Measurements from ENCODE around the gene TRPV2.
"Not testable (repeated sequence)": the region's sequence is repeated elsewhere in the genome, so short reads cannot be mapped to it uniquely, and the experiment has no call there.

TRPV2 gene, protein sequence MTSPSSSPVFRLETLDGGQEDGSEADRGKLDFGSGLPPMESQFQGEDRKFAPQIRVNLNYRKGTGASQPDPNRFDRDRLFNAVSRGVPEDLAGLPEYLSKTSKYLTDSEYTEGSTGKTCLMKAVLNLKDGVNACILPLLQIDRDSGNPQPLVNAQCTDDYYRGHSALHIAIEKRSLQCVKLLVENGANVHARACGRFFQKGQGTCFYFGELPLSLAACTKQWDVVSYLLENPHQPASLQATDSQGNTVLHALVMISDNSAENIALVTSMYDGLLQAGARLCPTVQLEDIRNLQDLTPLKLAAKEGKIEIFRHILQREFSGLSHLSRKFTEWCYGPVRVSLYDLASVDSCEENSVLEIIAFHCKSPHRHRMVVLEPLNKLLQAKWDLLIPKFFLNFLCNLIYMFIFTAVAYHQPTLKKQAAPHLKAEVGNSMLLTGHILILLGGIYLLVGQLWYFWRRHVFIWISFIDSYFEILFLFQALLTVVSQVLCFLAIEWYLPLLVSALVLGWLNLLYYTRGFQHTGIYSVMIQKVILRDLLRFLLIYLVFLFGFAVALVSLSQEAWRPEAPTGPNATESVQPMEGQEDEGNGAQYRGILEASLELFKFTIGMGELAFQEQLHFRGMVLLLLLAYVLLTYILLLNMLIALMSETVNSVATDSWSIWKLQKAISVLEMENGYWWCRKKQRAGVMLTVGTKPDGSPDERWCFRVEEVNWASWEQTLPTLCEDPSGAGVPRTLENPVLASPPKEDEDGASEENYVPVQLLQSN

DNA sequence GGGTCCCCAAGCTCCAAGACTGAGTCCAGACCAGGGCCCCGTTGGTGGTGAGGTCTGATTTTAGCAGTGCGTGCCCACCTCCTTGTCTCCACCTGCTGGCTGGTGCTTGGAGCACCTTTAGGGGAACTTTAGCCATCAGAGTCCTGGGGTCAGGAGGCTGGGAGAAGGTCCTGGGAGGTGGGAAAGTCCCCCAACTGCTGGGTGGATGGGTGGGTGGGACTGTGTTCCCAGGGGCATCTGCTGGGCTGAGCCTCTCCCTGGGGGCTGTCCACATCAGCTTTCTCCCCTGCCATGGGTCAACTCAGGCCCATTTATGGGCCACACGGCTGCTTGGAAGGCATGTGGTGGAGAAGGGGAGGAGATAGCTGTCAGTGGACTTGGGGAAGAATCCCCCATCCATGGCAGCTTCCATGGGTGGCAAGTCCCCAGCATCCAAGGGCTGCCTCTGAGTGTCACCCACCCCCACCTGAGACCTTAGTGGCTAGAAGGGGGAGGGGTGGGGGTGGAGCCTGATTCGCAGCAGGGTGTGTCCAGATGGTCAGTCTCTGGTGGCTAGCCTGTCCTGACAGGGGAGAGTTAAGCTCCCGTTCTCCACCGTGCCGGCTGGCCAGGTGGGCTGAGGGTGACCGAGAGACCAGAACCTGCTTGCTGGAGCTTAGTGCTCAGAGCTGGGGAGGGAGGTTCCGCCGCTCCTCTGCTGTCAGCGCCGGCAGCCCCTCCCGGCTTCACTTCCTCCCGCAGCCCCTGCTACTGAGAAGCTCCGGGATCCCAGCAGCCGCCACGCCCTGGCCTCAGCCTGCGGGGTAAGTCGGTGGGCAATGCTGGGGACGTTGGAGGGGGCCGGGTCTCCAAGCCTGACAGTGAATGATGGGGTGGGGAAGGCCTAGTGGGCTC, at the start of gene TRPV2:
TSS of gene TRPV2 (plus strand) at position 541 of the 894 bp plus-strand sequence. CDS start 2,098 bp downstream, outside the sequence.
- no peak for DNase-seq

DNA sequence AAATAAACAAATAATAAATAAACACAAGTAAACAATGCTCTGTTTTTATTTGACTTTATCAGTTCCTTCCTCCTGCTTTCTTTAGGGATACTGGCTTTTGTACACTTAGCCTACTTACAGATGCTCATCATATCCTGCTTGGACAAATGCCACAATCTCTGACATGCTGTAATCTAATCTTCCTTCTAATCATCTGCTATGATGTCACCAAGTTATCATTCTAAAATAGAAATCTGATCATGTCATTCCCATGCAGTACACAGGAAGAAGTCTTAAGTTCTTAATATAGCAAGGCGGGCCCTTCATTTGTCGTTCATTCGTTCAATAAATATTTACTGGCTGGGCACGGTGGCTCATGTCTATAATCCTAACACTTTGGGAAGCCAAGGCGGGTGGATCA, 43.6 kb upstream of the TRPV2 start:
- no peak for DNase-seq

DNA sequence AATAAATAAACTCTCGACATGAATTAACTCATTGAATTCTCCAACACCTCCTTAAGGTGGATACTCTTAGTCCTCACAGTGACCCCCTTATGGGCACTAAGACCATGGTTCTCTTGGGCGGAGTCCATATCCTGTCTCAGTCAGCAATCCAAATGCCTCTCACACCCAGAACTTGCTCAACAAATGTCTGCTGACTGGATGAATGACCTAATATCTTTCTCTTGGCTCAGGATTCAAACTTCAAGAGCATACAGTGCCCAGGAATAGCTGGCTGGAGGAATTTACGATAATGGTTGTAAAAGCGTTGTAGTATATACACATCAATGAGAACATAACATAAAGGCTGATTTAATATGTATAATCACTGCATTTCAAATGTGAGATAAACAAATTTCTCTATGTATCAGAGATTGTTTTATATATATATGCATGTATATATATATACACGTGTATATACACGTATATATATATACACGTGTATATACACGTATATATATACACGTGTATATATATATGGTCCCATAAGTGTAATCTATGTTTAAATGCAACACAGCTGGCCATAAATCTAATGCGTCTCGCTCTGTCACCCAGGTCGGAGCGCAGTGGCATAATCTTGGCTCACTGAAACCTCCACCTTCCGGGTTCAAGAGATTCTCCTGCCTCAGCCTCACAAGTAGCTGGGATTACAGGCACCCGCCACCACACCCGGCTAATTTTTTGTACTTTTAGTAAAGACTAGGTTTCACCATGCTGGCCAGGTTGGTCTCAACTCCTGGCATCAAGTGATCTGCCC, 41.0 kb upstream of the TRPV2 start:
- DNase-seq, result no peak

DNA sequence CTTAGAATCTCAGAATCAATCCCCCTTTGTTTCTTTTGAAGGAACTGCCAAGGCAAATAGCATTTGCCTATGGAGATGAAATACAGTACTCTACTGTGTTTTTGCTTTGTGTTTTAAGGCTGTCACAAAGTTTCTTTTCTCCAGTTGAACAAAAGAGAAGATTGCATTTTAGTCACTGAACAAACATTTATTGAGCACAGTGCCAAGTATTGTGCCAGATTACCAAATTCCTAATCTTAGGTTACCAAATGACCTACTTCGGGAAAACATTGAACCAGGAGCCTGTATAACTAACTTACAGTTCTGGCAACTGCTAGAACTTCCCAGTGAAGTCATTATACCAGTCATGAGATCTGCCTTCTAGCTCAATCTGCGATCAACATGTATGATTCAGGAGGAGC, 37.4 kb upstream of the TRPV2 start:
- no peak for DNase-seq

DNA sequence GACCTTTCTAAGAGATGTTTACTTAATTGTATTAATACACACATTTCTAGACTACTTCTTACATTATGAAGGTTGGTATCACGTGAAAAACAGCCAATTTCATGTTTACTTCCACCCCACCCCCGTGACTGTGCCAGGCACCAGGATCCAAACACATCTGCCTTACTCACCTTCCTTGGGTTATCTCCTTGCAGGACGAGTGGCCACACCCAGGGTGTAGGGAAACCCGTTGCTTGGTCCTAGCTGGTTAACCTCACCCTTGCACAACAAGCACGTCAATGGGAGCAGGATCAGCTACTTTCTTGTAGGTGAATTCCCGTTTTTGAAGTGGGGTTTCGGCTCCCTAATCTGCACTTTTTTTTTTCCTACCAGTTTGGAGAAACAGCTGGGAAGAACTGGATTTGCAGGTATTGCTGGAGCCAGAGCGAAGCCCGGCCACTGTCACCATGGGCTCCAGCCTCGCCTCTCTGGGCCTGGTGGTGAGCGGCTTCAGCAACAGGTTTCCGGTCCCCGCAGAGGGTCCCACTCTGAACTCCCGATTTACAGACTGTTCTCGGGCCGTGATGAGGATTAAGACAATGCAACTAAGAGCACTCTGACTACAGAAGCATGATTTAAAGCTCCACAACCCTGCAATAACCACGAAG, 36.6 kb upstream of the TRPV2 start:
- DNase-seq, result no peak

DNA sequence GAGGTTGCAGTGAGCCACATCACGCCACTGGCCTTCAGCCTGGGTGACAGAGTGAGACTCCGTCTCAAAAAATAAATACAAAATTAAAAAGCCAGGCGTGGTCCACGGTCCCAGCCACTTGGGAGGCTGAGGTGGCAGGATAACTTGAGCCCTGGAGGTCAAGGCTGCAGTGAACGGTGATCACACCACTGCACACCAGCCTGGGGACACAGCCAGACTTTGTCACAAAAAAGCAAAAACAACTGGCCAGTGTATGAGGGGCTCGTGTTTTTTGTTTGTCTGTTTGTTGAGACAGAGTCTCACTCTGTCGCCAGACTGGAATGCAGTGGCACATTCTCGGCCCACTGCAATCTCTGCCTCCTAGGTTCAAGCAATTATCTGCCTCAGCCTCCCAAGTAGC, 35.7 kb upstream of the TRPV2 start:
- DNase-seq, result no peak

DNA sequence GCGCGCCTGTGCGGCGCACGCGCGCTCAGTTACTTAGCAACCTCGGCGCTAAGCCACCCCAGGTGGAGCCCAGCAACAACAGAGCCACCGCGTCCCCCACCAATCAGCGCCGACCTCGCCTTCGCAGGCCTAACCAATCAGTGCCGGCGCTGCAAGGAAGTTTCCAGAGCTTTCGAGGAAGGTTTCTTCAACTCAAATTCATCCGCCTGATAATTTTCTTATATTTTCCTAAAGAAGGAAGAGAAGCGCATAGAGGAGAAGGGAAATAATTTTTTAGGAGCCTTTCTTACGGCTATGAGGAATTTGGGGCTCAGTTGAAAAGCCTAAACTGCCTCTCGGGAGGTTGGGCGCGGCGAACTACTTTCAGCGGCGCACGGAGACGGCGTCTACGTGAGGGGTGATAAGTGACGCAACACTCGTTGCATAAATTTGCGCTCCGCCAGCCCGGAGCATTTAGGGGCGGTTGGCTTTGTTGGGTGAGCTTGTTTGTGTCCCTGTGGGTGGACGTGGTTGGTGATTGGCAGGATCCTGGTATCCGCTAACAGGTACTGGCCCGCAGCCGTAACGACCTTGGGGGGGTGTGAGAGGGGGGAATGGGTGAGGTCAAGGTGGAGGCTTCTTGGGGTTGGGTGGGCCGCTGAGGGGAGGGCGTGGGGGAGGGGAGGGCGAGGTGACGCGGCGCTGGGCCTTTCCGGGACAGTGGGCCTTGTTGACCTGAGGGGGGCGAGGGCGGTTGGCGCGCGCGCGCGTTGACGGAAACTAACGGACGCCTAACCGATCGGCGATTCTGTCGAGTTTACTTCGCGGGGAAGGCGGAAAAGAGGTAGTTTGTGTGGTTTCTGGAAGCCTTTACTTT, 34.5 kb upstream of the TRPV2 start, which contains the start of gene UBB:
TSS of gene UBB (plus strand) at position 452 of the 856 bp plus-strand sequence. CDS start 817 bp downstream, outside the sequence.
- peak; percentile 97 for DNase-seq

DNA sequence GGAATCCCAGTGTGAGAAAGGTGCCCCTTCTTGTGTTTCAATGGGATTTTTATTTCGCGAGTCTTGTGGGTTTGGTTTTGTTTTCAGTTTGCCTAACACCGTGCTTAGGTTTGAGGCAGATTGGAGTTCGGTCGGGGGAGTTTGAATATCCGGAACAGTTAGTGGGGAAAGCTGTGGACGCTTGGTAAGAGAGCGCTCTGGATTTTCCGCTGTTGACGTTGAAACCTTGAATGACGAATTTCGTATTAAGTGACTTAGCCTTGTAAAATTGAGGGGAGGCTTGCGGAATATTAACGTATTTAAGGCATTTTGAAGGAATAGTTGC, 33.9 kb upstream of the TRPV2 start:
- DNase-seq, result no peak

DNA sequence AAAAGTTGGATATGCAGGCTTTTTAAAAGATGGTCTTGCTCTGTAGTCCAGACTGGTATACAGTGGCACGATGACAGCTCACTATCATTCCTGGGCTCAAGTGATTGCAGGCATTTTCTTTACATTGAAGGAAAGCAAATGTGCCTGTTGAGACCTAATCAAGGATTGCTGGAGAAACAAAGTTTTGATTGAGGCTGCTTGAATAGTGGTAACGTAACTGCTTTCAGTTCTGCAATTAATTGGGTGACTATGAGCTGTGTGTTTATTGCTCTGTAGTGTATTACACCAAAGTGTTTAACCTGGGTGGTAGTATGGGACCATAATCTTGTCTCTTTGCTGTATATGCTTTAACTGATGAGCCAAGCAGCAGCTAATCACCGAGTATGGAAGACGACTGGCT, 32.2 kb upstream of the TRPV2 start:
- DNase-seq, result no peak

DNA sequence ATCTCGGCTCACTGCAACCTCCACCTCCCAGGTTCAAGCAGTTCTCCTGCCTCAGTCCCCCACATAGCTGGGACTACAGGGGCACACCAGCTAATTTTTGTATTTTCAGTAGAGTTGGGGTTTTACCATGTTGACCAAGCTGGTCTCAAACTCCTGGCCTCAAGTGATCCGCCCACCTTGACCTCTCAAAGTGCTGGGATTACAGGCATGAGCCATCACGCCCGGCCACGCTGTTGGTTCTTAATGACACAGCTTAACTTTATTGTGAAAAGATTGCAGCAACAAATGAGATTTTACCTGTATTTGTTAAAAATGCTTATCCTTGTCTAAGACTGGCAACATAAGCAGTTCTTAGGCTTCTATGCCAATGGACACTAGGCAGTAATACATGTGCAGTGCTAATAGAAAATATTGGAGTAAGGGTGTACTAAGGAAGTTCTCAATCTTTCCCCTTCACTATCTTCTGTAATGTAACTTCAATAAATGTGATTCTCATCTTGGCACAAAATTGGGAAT, 31.5 kb upstream of the TRPV2 start:
- no peak for DNase-seq

DNA sequence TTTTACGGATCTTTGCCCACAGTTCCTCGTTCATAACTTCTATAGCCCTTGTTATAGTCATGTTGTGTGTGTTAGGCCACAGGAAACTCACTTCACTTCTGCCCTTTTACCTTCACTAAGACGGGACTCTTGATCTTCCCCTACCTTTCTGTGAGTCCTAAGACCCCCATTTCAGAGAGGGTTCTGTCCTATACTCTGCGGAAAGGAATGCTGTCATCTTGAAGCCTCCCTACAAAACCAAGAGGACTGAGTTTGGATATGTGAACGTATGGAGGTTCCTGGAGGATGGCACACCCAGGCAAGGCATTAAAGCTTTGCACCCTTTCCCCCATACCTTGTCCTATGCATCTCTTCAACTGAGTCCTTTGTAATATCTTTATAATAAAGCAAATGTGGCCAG, 30.8 kb upstream of the TRPV2 start:
- DNase-seq, result no peak

DNA sequence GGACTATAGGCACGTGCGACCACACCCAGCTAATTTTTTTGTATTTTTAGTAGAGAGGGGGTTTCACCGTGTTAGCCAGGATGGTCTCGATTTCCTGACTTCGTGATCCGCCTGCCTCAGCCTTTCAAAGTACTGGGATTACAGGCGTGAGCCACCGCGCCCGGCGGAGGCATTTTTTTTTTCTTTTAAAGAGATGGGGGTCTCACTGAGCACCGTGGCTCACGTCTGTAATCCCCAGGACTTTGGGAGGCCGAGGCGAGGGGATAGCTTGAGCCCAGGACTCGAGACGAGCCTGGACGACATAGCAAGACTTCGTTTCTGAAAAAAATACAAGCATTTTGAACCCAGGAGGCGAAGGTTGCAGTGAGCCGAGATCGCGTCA, 29.3 kb upstream of the TRPV2 start:
- DNase-seq, result not testable (repeated sequence)

DNA sequence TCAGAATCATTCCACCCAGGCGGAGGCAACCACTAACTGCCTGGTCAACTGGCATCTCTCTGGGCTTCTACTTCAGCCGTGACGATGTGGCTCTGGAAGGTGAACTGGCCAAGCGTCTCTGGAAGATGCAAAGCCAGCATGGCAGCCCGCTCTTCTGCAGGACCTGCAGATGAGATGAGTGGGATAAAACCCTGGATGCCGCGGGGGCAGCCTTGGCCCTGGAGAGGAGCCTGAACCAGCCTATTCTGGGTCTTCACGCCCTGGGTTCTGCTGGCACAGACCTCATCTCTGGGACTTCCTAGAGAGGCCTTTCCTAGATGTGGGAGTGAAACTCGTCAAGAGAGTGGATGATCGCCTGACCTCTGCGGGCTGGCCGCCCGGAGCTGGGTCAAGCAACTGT, 23.9 kb upstream of the TRPV2 start:
- DNase-seq, result no peak

DNA sequence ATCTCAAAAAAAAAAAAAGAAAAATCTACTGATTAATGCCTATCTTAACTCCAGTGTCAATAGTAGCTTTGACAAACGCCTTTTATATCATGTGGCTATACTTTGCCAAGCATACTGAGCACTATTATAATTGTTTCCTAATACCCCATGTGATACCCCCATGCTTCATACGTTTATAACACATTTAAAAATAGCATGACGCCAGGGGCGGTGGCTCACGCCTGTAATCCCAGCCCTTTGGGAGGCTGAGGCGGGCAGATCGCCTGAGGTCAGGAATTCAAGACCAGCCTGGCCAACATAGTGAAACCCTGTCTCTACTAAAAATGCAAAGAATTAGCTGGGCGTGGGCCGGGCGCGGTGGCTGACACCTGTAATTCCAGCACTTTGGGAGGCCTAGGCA, 22.9 kb upstream of the TRPV2 start:
- not testable (repeated sequence) for DNase-seq

DNA sequence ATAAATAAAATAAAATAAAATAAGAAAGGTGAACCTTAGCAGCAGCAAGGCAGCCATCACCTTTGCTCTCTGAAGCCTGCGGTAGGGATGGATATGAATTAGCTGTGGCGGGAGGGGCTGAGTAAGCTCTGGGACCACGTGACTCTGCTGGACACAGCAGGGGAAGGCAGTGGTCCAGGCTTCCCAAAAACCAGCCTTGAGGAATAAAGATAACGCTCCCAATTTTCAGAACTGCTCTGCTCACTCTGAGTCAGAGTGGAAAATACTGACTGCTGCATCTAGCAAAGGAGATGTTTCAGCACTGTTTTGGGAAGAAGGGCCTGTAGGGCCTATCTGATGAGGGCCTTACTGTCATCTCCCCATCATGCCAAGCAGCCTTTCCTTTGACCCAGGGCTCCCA, 19.5 kb upstream of the TRPV2 start:
- not testable (repeated sequence) for DNase-seq

DNA sequence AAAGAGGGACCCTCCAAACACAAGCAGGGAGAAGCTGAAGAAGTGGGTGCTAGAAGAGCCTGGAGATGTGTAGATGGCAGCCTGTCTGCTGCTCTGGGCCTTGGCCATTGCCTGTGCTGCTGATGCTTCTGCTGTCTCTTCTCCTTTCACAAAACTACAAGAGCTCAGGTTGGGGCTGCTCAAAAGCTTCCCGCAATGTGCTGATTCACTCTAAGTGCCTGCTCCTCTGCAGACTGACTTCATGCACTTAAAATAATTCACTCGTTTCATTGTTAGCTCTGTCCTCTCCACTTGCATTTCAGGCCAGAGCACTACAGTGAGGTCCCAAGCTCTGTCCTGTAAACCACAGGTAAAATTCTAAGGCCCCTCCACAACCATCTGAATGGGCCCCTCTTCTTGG, 18.7 kb upstream of the TRPV2 start:
- DNase-seq, result not testable (repeated sequence)

DNA sequence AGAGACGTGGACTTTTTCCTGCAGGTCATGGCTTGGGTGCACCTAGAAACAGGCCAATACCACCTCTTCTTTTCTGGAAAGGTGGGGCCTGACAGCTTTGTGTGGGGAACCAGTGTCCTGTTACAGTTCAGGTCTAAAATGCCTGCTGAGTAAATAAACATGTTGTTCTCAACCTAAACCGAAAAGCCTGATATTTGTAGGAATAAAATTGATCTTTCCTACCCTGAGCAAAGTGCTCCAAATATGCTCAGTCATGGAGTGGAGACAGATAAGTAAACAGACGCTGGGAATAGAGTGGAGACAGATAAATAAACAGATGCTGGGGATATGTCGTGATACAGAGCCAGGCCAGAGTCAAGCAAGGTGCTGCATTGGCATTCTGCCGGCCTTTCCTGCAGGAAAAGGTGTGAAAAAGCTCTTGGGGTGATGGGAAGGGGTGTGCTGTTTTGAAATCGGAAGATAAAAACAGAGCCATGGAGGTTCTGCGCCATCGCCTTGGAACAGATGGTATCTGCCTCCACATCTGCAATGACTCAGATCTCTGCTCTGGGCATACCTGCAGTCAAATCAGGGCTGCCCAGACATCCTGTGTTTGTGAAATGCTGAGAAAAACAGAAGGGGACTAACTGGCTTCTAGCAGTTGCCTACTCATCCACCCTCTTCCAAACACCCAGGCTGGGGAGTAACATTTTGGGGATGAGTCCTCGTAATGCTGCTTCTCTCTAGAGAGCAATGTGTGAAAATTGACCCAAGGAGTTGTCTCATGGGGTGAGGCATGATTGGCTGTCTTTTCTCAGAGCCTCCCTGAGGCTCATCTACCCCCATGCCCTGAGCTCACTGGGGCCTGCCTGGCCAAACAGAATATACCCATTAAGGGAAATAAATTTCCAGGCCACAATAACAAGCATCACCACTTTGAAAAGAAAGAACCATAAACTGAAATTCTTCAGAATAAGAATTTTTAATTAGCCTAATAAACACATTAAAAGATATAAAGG, 16.8 kb upstream of the TRPV2 start:
- DNase-seq, result no peak

DNA sequence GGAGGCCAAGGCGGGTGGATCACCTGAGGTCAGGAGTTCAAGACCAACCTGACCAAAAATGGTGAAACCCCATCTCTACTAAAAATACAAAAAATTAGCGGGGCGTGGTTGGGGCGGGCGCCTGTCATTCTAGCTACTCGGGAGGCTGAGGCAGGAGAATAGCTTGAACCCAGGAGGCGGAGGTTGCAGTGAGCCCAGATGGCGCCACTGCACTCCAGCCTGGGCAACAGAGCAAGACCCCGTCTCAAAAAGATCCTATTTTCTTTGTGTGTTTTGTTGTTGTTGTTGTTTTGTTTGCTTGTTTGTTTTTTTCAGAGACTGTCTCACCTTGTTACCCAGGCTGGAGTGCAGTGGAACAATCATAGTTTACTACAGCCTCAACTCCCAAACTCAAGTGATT, 11.5 kb upstream of the TRPV2 start:
- not testable (repeated sequence) for DNase-seq
